Natural killer cell treated with Interleukin-12 subunit alpha and Interleukin-12 subunit beta and Interleukin-15 and Interleukin-18, amount 100 ng/mL, for 72 hours (primary cell): Measurements from ENCODE around the gene FMOD. TPM values are rescaled to one million over a fixed set of nuclear protein-coding genes. Genes with fewer than 3 reads are reported as not detected.
"Not testable (repeated sequence)": the region's sequence is repeated elsewhere in the genome, so short reads cannot be mapped to it uniquely, and the experiment has no call there.

Experiments
- ATAC-seq, 2 donors: fragments of 150-1000 bp; cut with Tn5 transposase in 1 of 2; sonication (Bioruptor Pico), chemical (Tn5 transposase) in 1 of 2; 2 replicates each; pipeline ENCODE4 v1.10.0; 2021
- DNase-seq: peaks from one replicate; pipeline ENCODE4 v3.0.0; 2022; ENCODE audit warnings: low spot score
- H3K27ac Mint-ChIP-seq, 2 donors: 1 replicate in 1 of 2; 2 replicates in 1 of 2; pipeline ENCODE4 v1.8.0; 2022; ENCODE audit warnings: mixed read lengths in 2 of 2, mild to moderate bottlenecking in 1 of 2, moderate library complexity in 1 of 2
- H3K27me3 Mint-ChIP-seq, 2 donors: 1 replicate in 1 of 2; 2 replicates in 1 of 2; pipeline ENCODE4 v1.8.0; 2022; ENCODE audit warnings: mixed read lengths in 2 of 2
- H3K36me3 Mint-ChIP-seq: one replicate; pipeline ENCODE4 v1.8.0; 2022; ENCODE audit warnings: mixed read lengths
- H3K4me1 Mint-ChIP-seq, 2 donors: 1 replicate in 1 of 2; 2 replicates in 1 of 2; pipeline ENCODE4 v1.8.0; 2022; ENCODE audit warnings: low read depth in 2 of 2, mixed read lengths in 2 of 2, mild to moderate bottlenecking in 1 of 2
- H3K4me3 Mint-ChIP-seq: one replicate; pipeline ENCODE4 v1.8.0; 2022; ENCODE audit warnings: mixed read lengths
- H3K9me3 Mint-ChIP-seq: 2 replicates; pipeline ENCODE4 v1.8.0; 2022; ENCODE audit warnings: mixed read lengths
- total RNA-seq, 2 donors: library from RNA; stranded (reverse); gene quantifications; one replicate each; pipeline ENCODE4 v1.2.3, GENCODE V29; 2022

FMOD gene
- total RNA-seq, 2 donors from 2014 or later = not detected

DNA sequence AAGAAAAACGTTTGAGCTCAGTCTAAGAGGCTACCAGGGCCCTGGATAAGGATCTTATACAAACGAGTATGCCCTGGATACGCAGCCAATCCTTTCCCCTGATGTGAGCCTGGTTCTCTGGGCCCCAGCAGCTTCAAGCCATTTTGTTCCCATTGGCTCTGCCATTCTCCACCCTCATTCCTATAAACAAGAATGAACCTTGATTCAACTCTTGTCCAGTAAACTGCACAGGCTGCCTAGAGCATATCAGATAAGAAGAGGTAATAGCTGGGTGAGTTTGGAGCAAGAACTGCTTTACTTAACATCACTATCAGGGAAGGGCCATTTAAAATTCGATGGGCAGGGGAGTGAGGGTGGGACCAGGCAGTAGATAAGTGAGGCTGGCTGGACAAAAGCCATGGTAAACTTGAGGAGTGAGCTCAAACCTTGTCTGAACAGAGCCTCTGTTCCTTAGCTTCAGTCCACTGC lies 34.3 kb downstream of the FMOD start:
- ATAC-seq = no peak

DNA sequence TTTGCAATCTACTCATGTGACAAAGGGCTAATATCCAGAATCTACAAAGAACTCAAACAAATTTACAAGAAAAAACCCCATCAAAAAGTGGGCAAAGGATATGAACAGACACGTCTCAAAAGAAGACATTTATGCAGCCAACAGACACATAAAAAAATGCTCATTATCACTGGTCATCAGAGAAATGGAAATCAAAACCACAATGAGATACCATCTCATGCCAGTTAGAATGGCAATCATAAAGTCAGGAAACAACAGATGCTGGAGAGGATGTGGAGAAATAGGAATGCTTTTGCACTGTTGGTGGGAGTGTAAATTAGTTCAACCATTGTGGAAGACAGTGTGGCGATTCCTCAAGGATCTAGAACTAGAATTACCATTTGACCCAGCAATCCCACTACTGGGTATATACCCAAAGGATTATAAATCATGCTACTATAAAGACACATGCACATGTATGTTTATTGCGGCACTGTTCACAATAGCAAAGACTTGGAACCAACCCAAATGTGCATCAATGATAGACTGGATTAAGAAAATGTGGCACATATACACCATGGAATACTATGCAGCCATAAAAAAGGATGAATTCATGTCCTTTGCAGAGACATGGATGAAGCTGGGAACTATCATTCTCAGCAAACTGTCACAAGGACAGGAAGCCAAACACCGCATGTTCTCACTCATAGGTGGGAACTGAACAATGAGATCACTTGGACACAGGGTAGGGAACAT lies 36.7 kb downstream of the FMOD start:
- H3K9me3 Mint-ChIP-seq, ATAC-seq, H3K27me3 Mint-ChIP-seq, H3K27ac Mint-ChIP-seq, H3K4me3 Mint-ChIP-seq, DNase-seq: not testable (repeated sequence)
- Mint-ChIP-seq H3K4me1 (peaks cover 46 to 47% of the 10 kb centered on the region in 2 donors), H3K36me3 (peaks cover 18% of the 10 kb centered on the region)

More for the DNA sequence above, 34.3 kb downstream of the FMOD start:
- peaks cover 5% of the 10 kb centered on the region for H3K36me3 Mint-ChIP-seq
- H3K4me3 Mint-ChIP-seq = no peak overlapping the region
- no peak for DNase-seq
- H3K9me3 Mint-ChIP-seq = no peaks in the 10 kb centered on the region
- H3K27ac Mint-ChIP-seq = peak overlapping the region in 1 of 2 donors; percentile 45
- H3K4me1 Mint-ChIP-seq = peaks cover 47 to 50% of the 10 kb centered on the region in 2 donors
- no peaks in the 10 kb centered on the region for H3K27me3 Mint-ChIP-seq

DNA sequence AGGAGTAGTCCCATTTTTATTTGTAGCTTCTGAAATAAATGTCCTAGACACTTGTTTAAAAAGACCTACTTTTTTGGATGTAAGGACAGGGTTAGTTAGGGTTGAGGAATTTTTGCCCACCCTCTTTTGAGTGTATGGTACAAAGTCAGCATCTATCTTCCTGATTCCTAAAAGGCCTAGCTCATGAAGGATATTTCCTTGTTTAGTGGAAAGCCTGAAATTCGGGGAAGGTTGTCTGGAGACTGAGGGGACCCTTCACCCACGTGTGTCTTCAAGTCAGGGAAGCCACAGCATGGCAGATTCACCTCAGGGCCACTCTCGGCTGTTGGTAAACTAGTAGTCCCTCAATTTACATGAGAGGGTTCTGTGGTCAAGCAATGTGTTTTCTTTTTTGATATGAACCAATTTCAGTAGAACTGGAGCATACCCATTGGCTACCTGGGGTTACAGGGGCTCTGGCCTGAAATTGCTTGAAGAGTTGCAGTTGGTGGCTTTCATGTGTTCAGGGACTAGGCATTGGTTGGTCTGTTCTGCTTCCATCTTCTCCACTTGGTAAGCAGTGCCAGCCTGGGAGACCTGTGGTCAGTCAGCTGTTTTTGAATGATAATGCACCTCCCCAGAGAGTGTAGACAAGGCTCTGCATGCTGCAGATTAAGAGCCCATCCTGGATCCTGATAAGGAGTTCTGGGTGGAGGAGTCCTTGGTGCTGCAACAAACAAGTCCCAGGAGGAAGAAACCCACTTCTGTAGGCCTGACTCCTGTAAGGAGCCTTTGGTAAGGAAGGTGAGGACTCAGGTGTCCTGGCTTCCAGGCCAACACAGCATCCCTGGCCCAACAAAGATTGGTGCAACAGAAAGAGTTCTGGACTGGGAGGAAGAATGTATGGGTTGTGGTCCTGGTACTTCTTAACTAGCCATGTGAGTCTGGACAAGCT lies 39.3 kb downstream of the FMOD start:
- H3K36me3 Mint-ChIP-seq = peaks cover 43% of the 10 kb centered on the region

DNA sequence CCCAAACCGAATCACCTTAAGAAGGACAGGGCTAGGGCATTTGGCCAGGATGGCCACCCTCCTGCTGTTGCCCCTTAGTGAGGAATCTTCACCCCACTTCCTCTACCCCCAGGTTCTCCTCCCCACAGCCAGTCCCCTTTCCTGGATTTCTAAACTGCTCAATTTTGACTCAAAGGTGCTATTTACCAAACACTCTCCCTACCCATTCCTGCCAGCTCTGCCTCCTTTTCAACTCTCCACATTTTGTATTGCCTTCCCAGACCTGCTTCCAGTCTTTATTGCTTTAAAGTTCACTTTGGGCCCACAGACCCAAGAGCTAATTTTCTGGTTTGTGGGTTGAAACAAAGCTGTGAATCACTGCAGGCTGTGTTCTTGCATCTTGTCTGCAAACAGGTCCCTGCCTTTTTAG lies 42.0 kb downstream of the FMOD start:
- ATAC-seq (no peak), DNase-seq (no peak)
- Mint-ChIP-seq H3K36me3 (peaks cover 45% of the 10 kb centered on the region), H3K27ac (peak overlapping the region; percentile 96 to 97), H3K4me1 (peaks cover 62 to 64% of the 10 kb centered on the region in 2 donors), H3K27me3 (no peaks in the 10 kb centered on the region), H3K4me3 (peak overlapping the region; percentile 97), H3K9me3 (no peaks in the 10 kb centered on the region)

More for the DNA sequence above, 39.3 kb downstream of the FMOD start:
- Mint-ChIP-seq H3K4me3 (no peak overlapping the region), H3K9me3 (no peaks in the 10 kb centered on the region), H3K27ac (peak overlapping the region in 1 of 2 donors; percentile 54), H3K27me3 (no peaks in the 10 kb centered on the region), H3K4me1 (peaks cover 55 to 57% of the 10 kb centered on the region in 2 donors)
- ATAC-seq (no peak), DNase-seq (no peak)

DNA sequence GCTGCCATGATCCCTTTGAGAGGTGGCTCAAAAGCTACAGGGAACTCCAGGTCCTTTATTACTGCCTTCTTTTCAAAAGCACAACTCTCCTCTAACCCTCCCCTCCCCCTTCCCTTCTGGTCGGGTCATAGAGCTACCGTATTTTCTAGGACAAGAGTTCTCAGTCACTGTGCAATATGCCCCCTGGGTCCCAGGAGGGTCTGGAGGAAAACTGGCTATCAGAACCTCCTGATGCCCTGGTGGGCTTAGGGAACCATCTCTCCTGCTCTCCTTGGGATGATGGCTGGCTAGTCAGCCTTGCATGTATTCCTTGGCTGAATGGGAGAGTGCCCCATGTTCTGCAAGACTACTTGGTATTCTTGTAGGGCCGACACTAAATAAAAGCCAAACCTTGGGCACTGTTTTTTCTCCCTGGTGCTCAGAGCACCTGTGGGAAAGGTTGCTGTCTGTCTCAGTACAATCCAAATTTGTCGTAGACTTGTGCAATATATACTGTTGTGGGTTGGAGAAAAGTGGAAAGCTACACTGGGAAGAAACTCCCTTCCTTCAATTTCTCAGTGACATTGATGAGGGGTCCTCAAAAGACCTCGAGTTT lies 42.5 kb downstream of the FMOD start:
- Mint-ChIP-seq H3K36me3 (peaks cover 42% of the 10 kb centered on the region), H3K9me3 (no peaks in the 10 kb centered on the region), H3K4me1 (peaks cover 64 to 65% of the 10 kb centered on the region in 2 donors), H3K27ac (peak overlapping the region; percentile 96 to 97), H3K27me3 (no peaks in the 10 kb centered on the region), H3K4me3 (peak overlapping the region; percentile 97)
- DNase-seq (no peak), ATAC-seq (no peak)

DNA sequence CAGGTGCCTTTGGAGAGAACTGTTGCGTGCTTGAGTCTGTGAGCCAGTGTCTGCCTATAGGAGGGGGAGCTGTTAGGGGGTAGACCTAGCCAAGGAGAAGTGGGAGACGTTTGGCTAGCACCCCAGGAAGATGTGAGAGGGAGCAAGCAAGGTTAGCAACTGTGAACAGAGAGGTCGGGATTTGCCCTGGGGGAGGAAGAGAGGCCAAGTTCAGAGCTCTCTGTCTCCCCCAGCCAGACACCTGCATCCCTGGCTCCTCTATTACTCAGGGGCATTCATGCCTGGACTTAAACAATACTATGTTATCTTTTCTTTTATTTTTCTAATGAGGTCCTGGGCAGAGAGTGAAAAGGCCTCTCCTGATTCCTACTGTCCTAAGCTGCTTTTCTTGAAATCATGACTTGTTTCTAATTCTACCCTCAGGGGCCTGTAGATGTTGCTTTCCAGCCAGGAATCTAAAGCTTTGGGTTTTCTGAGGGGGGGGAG lies 43.2 kb downstream of the FMOD start:
- ATAC-seq (no peak), DNase-seq (no peak)
- peak overlapping the region; percentile 97 for H3K4me3 Mint-ChIP-seq
- H3K27me3 Mint-ChIP-seq = no peaks in the 10 kb centered on the region
- H3K4me1 Mint-ChIP-seq = peaks cover 71 to 72% of the 10 kb centered on the region in 2 donors
- H3K27ac Mint-ChIP-seq = peak overlapping the region; percentile 96 to 97
- H3K9me3 Mint-ChIP-seq = no peaks in the 10 kb centered on the region
- H3K36me3 Mint-ChIP-seq = peaks cover 42% of the 10 kb centered on the region

DNA sequence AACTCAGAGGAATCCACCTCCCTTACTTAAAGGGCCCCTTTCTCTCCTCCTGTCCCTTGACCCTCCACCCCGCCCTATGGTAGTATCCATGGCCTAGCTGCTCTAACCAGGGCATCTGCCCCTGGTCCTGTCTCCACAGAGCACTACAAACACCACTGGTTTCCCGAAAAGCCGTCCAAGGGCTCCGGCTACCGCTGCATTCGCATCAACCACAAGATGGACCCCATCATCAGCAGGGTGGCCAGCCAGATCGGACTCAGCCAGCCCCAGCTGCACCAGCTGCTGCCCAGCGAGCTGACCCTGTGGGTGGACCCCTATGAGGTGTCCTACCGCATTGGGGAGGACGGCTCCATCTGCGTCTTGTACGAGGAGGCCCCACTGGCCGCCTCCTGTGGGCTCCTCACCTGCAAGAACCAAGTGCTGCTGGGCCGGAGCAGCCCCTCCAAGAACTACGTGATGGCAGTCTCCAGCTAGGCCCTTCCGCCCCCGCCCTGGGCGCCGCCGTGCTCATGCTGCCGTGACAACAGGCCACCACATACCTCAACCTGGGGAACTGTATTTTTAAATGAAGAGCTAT lies 43.9 kb downstream of the FMOD start:
- ATAC-seq = no peak
- H3K36me3 Mint-ChIP-seq = peaks cover 42% of the 10 kb centered on the region
- peaks cover 75 to 76% of the 10 kb centered on the region in 2 donors for H3K4me1 Mint-ChIP-seq
- H3K4me3 Mint-ChIP-seq = peak overlapping the region; percentile 97
- H3K27me3 Mint-ChIP-seq = no peaks in the 10 kb centered on the region
- no peaks in the 10 kb centered on the region for H3K9me3 Mint-ChIP-seq
- peak overlapping the region; percentile 96 to 97 for H3K27ac Mint-ChIP-seq
- DNase-seq = no peak

DNA sequence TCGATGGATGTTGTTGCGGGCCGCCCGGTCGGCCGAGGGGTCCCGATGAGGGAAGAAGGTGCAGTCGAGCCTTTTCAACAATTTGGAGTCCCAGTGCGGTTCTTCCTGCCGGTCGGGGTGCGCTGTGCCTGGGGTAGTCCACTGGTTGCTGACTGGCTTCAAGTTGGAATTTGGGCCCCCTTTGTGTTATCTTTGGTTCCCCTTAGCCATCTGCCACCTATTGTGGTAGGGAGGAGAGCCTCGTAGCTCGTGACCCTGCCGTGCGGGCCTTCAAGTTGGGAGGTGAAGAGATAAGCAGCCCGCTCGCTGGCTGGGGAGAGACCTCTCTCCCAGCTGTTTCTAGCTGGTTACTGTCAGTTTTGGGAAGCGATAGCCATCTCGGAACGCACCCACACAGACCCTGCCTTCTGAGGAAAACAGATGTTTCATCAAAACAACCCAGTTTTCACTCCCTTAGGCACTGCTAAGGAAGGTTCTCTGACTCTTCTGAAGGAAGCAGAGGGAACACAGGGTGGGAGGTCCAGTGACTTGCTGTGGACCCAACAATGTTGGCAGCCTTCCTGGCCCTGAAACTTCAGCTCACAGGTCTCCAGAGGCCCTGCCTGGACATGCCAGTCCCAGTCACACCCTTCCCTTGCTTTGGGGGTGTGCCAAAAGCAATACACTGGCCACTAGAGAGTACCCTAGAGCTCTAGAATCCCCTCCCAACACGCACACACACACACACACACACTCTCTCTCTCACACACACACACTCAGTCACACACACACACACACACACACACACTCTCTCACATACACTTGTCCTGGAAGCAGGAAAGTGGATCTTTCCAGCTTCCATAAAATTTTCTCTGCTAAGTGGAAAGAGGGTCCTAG lies 44.6 kb downstream of the FMOD start:
- peaks cover 42% of the 10 kb centered on the region for H3K36me3 Mint-ChIP-seq
- DNase-seq (peak; percentile 68), ATAC-seq (no peak)
- H3K27me3 Mint-ChIP-seq = no peaks in the 10 kb centered on the region
- peaks cover 72 to 74% of the 10 kb centered on the region in 2 donors for H3K4me1 Mint-ChIP-seq
- H3K4me3 Mint-ChIP-seq = peak overlapping the region; percentile 97
- no peaks in the 10 kb centered on the region for H3K9me3 Mint-ChIP-seq
- peak overlapping the region; percentile 96 to 97 for H3K27ac Mint-ChIP-seq

DNA sequence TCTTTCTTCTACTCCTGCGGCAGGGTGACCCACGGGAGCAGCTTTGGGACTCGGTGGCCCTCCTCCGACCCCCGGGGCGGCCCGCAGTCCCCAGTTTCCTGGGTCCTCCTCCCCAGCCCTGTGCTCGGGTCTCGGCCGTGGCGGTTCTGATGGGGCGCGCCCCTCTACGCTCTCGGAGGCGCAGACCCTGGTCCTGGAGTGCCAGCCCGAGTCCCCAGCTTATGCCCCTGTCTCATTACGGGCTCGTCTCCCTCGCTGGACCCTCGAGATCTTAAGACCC lies 45.2 kb downstream of the FMOD start:
- Mint-ChIP-seq H3K4me3 (peak overlapping the region; percentile 97), H3K36me3 (peaks cover 42% of the 10 kb centered on the region), H3K27me3 (no peaks in the 10 kb centered on the region), H3K4me1 (peaks cover 72 to 76% of the 10 kb centered on the region in 2 donors), H3K9me3 (no peaks in the 10 kb centered on the region), H3K27ac (peak overlapping the region; percentile 96 to 97)
- no peak for DNase-seq
- ATAC-seq = peak in 1 of 2 donors; percentile 41

DNA sequence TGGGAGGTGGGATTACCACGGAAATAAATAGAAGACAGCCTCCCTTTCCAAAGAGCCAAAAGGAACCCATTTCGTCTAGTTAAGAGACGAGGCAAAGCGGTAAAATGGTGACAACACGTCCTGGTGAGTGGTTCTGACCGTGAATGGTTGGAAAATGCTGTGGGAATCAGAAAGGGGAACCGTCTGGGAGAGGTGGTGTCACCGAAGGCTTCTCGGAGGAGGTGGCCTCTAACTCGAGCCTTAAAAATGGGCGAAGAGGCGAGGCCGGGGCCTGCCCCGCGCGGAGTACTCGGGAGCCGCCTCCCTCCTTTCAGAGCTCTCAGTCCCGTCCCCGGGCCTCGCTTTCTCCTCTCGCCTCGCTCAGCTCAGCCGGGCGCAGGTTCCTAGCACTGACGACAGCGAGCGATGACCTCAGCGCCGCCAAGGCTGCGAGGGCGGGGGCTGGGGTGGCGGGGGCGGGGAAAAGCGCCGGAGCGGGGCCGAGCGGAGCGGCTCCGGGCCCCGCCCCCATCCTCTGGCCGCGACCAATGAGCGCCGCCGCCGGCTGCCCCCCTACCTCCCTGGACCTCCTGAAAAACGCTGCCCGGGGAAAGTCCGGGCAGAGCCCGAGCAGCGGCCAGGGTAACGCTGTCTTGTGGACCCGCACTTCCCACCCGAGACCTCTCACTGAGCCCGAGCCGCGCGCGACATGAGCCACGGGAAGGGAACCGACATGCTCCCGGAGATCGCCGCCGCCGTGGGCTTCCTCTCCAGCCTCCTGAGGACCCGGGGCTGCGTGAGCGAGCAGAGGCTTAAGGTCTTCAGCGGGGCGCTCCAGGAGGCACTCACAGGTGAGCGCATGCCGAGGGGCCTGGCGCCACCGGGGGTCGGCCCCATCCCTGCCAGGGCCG lies 45.8 kb downstream of the FMOD start, which contains the start of gene BTG2:
Gene BTG2, plus strand, starts transcription at position 601 of the 890 bp plus-strand sequence. Its CDS starts 88 bp downstream, at position 689.
- Mint-ChIP-seq H3K9me3 (no peaks in the 10 kb centered on the region), H3K4me1 (peaks cover 72 to 76% of the 10 kb centered on the region in 2 donors), H3K27me3 (no peaks in the 10 kb centered on the region), H3K4me3 (peak within 1 kb of the TSS; percentile 97), H3K36me3 (peaks cover 39% of the 10 kb centered on the region), H3K27ac (peak within 1 kb of the TSS; percentile 96 to 97)
- peak; percentile 97 for DNase-seq
- ATAC-seq = peak; percentile 91 to 94

DNA sequence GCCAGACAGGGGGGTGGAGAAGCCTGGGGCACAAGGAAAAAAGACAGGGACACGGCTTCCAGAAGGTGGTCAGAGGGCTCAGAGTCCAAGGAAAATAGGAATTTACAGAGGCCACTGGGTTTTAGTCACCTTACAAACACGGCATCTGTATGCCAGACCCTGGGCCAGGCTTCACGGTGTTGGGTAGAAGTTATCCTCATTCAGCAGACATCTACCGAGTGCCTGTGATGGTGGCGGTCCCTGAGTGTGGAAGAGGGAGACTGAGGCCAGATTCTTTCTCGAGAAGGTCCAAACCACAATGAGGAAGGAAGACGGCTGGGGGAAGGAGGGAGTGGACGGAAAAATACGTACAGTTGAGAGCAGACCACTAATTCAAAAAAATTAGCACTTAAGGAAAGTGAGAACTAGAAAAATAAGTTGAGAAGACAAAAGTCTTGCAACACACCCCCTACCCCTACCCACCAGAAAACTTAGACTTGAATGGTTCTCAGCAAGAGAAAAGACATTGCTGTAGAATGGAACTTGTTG lies 46.5 kb downstream of the FMOD start:
- Mint-ChIP-seq H3K27me3 (no peaks in the 10 kb centered on the region), H3K36me3 (peaks cover 32% of the 10 kb centered on the region), H3K27ac (peak overlapping the region; percentile 96 to 97), H3K9me3 (no peaks in the 10 kb centered on the region), H3K4me1 (peaks cover 67 to 72% of the 10 kb centered on the region in 2 donors), H3K4me3 (peak overlapping the region; percentile 97)
- ATAC-seq (no peak), DNase-seq (no peak)
